ENCODE data around the gene FAM98B. TPM values are rescaled to one million over a fixed set of nuclear protein-coding genes. Genes with fewer than 3 reads are reported as not detected.

FAM98B gene
- total and polyA plus RNA-seq, 9 of the 15 experiments (the other 6 are each of a cell fraction or from before 2014, with no cell fraction given), result 3.1 to 42.0 (median 9.4) TPM

DNA sequence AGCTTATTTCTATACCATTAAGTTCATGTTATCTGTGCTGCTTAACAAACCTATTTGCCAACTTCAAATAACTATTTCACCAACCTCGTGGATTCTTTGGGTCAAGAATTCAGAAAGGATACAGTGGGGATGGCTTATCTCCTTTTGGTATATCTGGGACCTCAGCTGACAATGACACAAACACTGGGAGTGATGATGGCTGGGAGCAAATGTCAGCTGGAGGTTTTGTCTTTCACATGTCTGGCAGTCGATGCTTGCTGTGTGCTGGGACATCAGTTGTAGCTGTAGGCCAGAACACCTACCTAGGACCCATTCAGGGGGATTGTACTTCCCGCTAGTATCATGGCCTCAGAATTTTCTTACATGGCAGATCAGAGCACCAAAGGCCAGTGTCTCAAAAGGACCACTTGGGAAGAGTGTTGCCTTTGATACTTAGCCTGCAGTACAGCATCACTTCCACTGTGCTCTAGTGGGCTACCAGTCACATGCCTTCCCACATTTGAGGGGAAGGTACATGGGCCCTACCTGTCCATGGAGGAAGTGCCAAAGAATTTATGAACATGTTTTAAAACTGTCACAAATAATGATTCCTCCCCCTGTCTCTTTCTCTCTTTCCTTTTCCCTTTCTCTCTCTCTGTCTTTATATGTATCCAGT lies 23.7 kb upstream of the FAM98B start:
- intact Hi-C loops (cut with micrococcal nuclease), result no loop called here
- POLR2A ChIA-PET, result interaction anchor here (0.6 to 0.7 kb wide), 2 partner anchors 34 to 88 kb away, joined by 3 read pairs; no protein-coding TSS in a partner anchor
- 9% methylated on average over 3 of the region's 3 CpGs for WGBS (ENCODE audit: insufficient coverage, low coverage, missing lambda C conversion rate)
- H2AFZ ChIP-seq (ENCODE audit: low read depth, low read length), result 0 out of 2 replicates have a peak overlapping the region, but pooled peaks have one; percentile 14
- H3K4me2 ChIP-seq (ENCODE audit: insufficient read depth, low read length), result no peak overlapping the region
- no peak overlapping the region for H3K27ac ChIP-seq (ENCODE audit: extremely low read depth, low read depth, low read length)
- H3K4me1 ChIP-seq (replicated peaks in 1 of 2; ENCODE audit: control insufficient read depth in 2 of 2, insufficient read depth in 2 of 2, low read length in 2 of 2), result no peaks in the 10 kb centered on the region; a peak in 1 of 5 replicates
- no peaks in the 10 kb centered on the region for H3K79me2 ChIP-seq (ENCODE audit: control insufficient read depth, insufficient read depth, low read length)
- no peak overlapping the region for H3K9ac ChIP-seq (ENCODE audit: insufficient read depth in 1 of 2, low read depth in 2 of 2, low read length in 2 of 2)
- H3K9me1 ChIP-seq (ENCODE audit: control insufficient read depth, insufficient read depth, low read length), result no peaks in the 10 kb centered on the region
- peak; percentile 59 for ATAC-seq
- CTCF ChIA-PET (ENCODE audit: low intra/inter-chr PET ratio), result no interaction called here
- no peaks in the 10 kb centered on the region for H4K20me1 ChIP-seq (replicated peaks; ENCODE audit: control insufficient read depth, insufficient read depth, low read length)
- peak; percentile 23 for FAIRE-seq
- no peaks in the 10 kb centered on the region for H3K36me3 ChIP-seq (ENCODE audit: control insufficient read depth, insufficient read depth, low read length)
- in situ Hi-C loops (cut with MboI), result no loop called here
- no peaks in the 10 kb centered on the region for H3K9me3 ChIP-seq (replicated peaks; ENCODE audit: control insufficient read depth, insufficient read depth, low read depth, low read length)
- no peaks in the 10 kb centered on the region for H3K27me3 ChIP-seq (ENCODE audit: control insufficient read depth in 2 of 2, insufficient read depth in 2 of 2, low read length in 2 of 2)
- no peak overlapping the region for H3K4me3 ChIP-seq
- no TSS peak for BruUV-seq (replicated peaks)
- DNase-seq (ENCODE audit: extremely low read depth in 1 of 4, low spot score in 3 of 4), result no peak
- TF ChIP-seq ARID2 (IDR thresholded peaks at IDR 0.05) (no peak), NR2C2 (CRISPR knock-in tag; IDR thresholded peaks at IDR 0.05) (no peak), NR2C2 (tag; IDR thresholded peaks at IDR 0.05) (0 out of 2 replicates have a peak, but pooled peaks have one; percentile 20), HMG20B (CRISPR knock-in tag; IDR thresholded peaks at IDR 0.05) (no peak), RCOR1 (IDR thresholded peaks at IDR 0.05; ENCODE audit: borderline replicate concordance in 1 of 2, low read depth in 2 of 2, low read length in 2 of 2) (0 out of 4 replicates have a peak, but pooled peaks of 1 of the 2 experiments have one; percentile 25), ZFP30 (CRISPR knock-in tag; IDR thresholded peaks at IDR 0.05; ENCODE audit: borderline replicate concordance) (no peak), POLR2AphosphoS5 (IDR thresholded peaks at IDR 0.05; ENCODE audit: control insufficient read depth, insufficient read depth, low read depth, low read length) (no peak), NRF1 (conservative IDR thresholded peaks at IDR 0.05 in 1 of 2, IDR thresholded peaks at IDR 0.05 in 1 of 2) (no peak), L3MBTL2 (IDR thresholded peaks at IDR 0.05) (peak; percentile 14; the same call in 1 of the 2 replicates), TEAD1 (CRISPR knock-in tag; IDR thresholded peaks at IDR 0.05) (no peak), ZNF830 (CRISPR knock-in tag; IDR thresholded peaks at IDR 0.05) (no peak)
- TF ChIP-seq, protein P1, sequence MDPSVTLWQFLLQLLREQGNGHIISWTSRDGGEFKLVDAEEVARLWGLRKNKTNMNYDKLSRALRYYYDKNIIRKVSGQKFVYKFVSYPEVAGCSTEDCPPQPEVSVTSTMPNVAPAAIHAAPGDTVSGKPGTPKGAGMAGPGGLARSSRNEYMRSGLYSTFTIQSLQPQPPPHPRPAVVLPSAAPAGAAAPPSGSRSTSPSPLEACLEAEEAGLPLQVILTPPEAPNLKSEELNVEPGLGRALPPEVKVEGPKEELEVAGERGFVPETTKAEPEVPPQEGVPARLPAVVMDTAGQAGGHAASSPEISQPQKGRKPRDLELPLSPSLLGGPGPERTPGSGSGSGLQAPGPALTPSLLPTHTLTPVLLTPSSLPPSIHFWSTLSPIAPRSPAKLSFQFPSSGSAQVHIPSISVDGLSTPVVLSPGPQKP (CRISPR knock-in tag; IDR thresholded peaks at IDR 0.05), result no peak
- TF ChIP-seq, protein P2, sequence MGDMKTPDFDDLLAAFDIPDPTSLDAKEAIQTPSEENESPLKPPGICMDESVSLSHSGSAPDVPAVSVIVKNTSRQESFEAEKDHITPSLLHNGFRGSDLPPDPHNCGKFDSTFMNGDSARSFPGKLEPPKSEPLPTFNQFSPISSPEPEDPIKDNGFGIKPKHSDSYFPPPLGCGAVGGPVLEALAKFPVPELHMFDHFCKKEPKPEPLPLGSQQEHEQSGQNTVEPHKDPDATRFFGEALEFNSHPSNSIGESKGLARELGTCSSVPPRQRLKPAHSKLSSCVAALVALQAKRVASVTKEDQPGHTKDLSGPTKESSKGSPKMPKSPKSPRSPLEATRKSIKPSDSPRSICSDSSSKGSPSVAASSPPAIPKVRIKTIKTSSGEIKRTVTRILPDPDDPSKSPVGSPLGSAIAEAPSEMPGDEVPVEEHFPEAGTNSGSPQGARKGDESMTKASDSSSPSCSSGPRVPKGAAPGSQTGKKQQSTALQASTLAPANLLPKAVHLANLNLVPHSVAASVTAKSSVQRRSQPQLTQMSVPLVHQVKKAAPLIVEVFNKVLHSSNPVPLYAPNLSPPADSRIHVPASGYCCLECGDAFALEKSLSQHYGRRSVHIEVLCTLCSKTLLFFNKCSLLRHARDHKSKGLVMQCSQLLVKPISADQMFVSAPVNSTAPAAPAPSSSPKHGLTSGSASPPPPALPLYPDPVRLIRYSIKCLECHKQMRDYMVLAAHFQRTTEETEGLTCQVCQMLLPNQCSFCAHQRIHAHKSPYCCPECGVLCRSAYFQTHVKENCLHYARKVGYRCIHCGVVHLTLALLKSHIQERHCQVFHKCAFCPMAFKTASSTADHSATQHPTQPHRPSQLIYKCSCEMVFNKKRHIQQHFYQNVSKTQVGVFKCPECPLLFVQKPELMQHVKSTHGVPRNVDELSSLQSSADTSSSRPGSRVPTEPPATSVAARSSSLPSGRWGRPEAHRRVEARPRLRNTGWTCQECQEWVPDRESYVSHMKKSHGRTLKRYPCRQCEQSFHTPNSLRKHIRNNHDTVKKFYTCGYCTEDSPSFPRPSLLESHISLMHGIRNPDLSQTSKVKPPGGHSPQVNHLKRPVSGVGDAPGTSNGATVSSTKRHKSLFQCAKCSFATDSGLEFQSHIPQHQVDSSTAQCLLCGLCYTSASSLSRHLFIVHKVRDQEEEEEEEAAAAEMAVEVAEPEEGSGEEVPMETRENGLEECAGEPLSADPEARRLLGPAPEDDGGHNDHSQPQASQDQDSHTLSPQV (IDR thresholded peaks at IDR 0.05), result no peak
- TF ChIP-seq, protein P3, sequence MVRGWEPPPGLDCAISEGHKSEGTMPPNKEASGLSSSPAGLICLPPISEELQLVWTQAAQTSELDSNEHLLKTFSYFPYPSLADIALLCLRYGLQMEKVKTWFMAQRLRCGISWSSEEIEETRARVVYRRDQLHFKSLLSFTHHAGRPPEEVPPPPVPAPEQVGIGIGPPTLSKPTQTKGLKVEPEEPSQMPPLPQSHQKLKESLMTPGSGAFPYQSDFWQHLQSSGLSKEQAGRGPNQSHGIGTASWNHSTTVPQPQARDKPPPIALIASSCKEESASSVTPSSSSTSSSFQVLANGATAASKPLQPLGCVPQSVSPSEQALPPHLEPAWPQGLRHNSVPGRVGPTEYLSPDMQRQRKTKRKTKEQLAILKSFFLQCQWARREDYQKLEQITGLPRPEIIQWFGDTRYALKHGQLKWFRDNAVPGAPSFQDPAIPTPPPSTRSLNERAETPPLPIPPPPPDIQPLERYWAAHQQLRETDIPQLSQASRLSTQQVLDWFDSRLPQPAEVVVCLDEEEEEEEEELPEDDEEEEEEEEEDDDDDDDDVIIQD (CRISPR knock-in tag; IDR thresholded peaks at IDR 0.05), result no peak
